T-cell (primary cell): ENCODE data around the gene KIRREL1. TPM values are rescaled to one million over a fixed set of nuclear protein-coding genes. Genes with fewer than 3 reads are reported as not detected.

ENCODE experiments used
- ATAC-seq, 4 experiments: fragments of 200-7000 bp in 3 of 4; fragments of 150-1000 bp in 1 of 4; cut with Tn5 transposase; replicated peaks in 1 of 4; 1 replicate in 3 of 4; 2 replicates in 1 of 4; pipeline ENCODE4 v1.10.0; 2021; ENCODE audit warnings: moderate library complexity in 3 of 4, mild to moderate bottlenecking in 2 of 4, moderate number of reproducible peaks in 1 of 4
- CTCF ChIA-PET, 2 donors: fragments of 300-600 bp; sonication (Branson Sonifier 250); formaldehyde crosslinking; loops; one replicate each; lab custom pipeline; 2022; ENCODE audit warnings: antibody characterized with exemption in 2 of 2; lab: Charles Lee
- POLR2A ChIA-PET, 2 donors: fragments of 300-600 bp; sonication (Branson Sonifier 250); formaldehyde crosslinking; loops; one replicate each; lab custom pipeline; 2022; ENCODE audit warnings: antibody characterized with exemption in 2 of 2; lab: Charles Lee
- DNase-seq, 35 experiments: peaks; one replicate each; pipeline versions ENCODE4 v3.0.0 to v3.0.0-alpha.2; 2013 to 2023
- H3K27ac ChIP-seq: one replicate; pipeline ENCODE4 v1.5.1; 2013; ENCODE audit warnings: low read length
- H3K27me3 ChIP-seq, 2 experiments: replicated peaks in 1 of 2; 1 replicate in 1 of 2; 2 replicates in 1 of 2; pipeline versions ENCODE4 v1.6.1 to v1.7.0; 2013; ENCODE audit warnings: low read length in 1 of 2, mixed read lengths in 1 of 2; ENCODE audit not compliant: control insufficient read depth in 2 of 2, insufficient read depth in 2 of 2; ENCODE audit errors: extremely low read depth in 1 of 2
- H3K36me3 ChIP-seq, 2 donors: 1 replicate in 1 of 2; 2 replicates in 1 of 2; pipeline versions ENCODE4 v1.6.1 to v1.7.0; 2013; ENCODE audit warnings: low read length in 1 of 2; ENCODE audit not compliant: control insufficient read depth in 2 of 2, insufficient read depth in 1 of 2; ENCODE audit errors: extremely low read depth in 1 of 2
- H3K4me1 ChIP-seq, 2 experiments: 1 replicate in 1 of 2; 2 replicates in 1 of 2; pipeline versions ENCODE4 v1.6.1 to v1.7.0; 2013; ENCODE audit warnings: low read length in 2 of 2, mixed read lengths in 1 of 2; ENCODE audit not compliant: insufficient read depth in 2 of 2, control insufficient read depth in 1 of 2; ENCODE audit errors: extremely low read depth in 1 of 2
- H3K4me3 ChIP-seq, 2 donors: 1 replicate in 1 of 2; 2 replicates in 1 of 2; pipeline versions ENCODE4 v1.5.1 to v1.7.0; 2013; ENCODE audit warnings: mild to moderate bottlenecking in 2 of 2, low read length in 1 of 2, moderate library complexity in 1 of 2; ENCODE audit not compliant: control insufficient read depth in 1 of 2; ENCODE audit errors: extremely low read depth in 1 of 2
- H3K9me3 ChIP-seq: 2 replicates; pipeline ENCODE4 v1.7.0; 2013
- H3K27ac Mint-ChIP-seq, 2 donors: one replicate each; pipeline ENCODE4 v1.8.0; 2020 to 2021; ENCODE audit warnings: mild to moderate bottlenecking in 2 of 2, mixed read lengths in 2 of 2
- H3K27me3 Mint-ChIP-seq, 2 donors: one replicate each; pipeline ENCODE4 v1.8.0; 2021 to 2022; ENCODE audit warnings: mixed read lengths in 2 of 2
- H3K36me3 Mint-ChIP-seq: one replicate; pipeline ENCODE4 v1.8.0; 2021; ENCODE audit warnings: mixed read lengths
- H3K4me1 Mint-ChIP-seq, 3 donors: one replicate each; pipeline ENCODE4 v1.8.0; 2020 to 2022; ENCODE audit warnings: mixed read lengths in 3 of 3, mild to moderate bottlenecking in 1 of 3
- H3K4me3 Mint-ChIP-seq, 3 donors: one replicate each; pipeline ENCODE4 v1.8.0; 2020 to 2022; ENCODE audit warnings: mild to moderate bottlenecking in 3 of 3, mixed read lengths in 3 of 3, moderate library complexity in 3 of 3
- H3K9me3 Mint-ChIP-seq, 3 donors: one replicate each; pipeline ENCODE4 v1.8.0; 2020 to 2022; ENCODE audit warnings: mixed read lengths in 3 of 3
- WGBS: methylation state at CpG from one replicate; pipeline ENCODE4 v1.1.5; 2013; ENCODE audit warnings: missing lambda C conversion rate; ENCODE audit not compliant: insufficient coverage; 5-methylcytosine and 5-hydroxymethylcytosine counted together
- total RNA-seq, 35 experiments: library from RNA in 6 of 35; stranded (reverse) in 6 of 35; fragments of 120-200 nt in 1 of 35; gene quantifications; one replicate each; pipeline versions ENCODE4 v1.2.1 to v1.2.4 and lab custom pipeline; 2013 to 2026

KIRREL1 gene
- total RNA-seq, 5 donors from 2014 or later (not counting 1 experiment from before 2014, with no cell fraction given): 0.16 to 0.20 (median 0.19) TPM; not detected in 2

DNA sequence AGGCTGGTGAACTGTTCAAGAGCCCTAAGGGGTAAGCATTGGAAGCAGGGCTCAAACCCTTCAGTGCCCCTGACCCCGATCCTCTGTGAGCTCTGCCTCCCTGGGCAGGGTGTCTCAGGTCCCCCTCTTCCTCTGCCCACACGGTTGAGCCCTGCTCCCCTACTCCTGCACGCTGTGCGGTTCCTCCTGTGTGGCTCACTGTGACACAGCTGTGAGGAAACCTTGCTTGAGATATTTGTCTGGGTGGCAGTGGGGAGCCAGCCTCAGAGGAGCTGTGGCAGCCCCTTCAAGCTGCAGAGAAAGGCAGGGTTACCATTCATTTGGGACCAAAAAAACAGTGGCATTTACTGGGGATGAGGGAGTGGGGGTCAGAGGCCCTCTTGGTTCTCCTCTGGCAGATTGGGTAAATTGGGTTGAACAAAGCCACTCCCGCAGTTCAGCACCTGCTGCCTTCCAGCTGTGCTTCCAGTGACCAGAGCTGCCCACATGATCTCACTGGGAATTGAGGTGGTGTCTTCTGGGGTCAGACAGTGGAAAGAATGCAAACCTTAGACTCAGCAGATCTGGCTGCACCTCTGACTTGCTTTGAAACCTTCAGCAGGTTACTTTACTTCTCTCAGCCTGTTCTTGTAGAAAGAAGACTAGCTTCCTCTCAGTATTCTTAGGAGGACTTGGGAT, 126.7 kb downstream of the KIRREL1 start:
- H3K4me1 ChIP-seq: peaks cover 0 to 8% of the 10 kb centered on the region in 2 experiments
- no peak overlapping the region for H3K27ac ChIP-seq
- no peaks in the 10 kb centered on the region for H3K9me3 ChIP-seq
- ChIA-PET CTCF (interaction anchor here (0.8 to 2.0 kb wide), 3 partner anchors 11 to 158 kb away, joined by 4 to 5 read pairs (median 4); no protein-coding TSS in a partner anchor), POLR2A (no interaction called here)
- H3K4me1 Mint-ChIP-seq: peaks cover 10 to 14% (median 12%) of the 10 kb centered on the region in 3 donors
- no peaks in the 10 kb centered on the region for H3K36me3 Mint-ChIP-seq
- H3K4me3 ChIP-seq: no peak overlapping the region
- peaks cover 49 to 73% of the 10 kb centered on the region in 2 donors for H3K27me3 Mint-ChIP-seq
- peaks cover 0 to 52% of the 10 kb centered on the region in 2 experiments for H3K27me3 ChIP-seq
- H3K36me3 ChIP-seq: no peaks in the 10 kb centered on the region
- 40% methylated on average over 1 of the region's 5 CpGs for WGBS
- DNase-seq: no peak
- no peak overlapping the region for H3K27ac Mint-ChIP-seq
- no peaks in the 10 kb centered on the region for H3K9me3 Mint-ChIP-seq
- ATAC-seq: no peak
- no peak overlapping the region for H3K4me3 Mint-ChIP-seq

DNA sequence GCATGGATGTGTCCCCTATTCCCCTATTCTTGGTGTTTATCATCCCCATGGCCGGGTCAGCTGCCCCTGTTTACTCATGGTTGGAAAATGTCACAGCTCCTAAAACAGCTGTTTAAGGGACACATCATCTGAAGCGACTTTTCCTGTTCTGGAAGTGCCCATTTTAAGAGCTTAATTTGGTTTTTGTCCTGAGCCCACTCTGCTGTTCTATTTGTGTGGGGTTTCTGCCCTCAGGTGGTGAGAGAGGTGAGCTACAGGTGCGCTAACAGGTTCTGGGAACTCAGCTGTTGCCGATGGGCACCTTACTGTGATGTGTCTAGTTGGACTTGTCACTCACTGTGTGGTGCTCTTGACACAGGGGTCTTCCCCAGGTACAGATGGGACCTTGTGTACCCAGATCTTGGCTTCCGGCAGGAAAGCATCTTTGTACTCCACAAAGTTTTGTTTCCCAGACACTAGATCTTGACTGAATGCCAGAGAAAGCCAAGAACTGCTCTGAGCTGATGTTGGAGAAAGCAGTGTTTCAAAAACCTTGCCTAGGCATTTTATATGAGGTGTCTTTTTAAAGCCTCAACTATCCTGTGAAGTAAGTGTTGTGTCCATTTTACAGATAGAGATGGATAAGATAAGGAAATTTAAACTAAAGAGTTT, 128.3 kb downstream of the KIRREL1 start:
- H3K36me3 ChIP-seq: no peaks in the 10 kb centered on the region
- H3K9me3 ChIP-seq: no peaks in the 10 kb centered on the region
- H3K27ac ChIP-seq: no peak overlapping the region
- POLR2A ChIA-PET: no interaction called here
- peaks cover 0 to 8% of the 10 kb centered on the region in 2 experiments for H3K4me1 ChIP-seq
- 41% methylated on average over 4 of the region's 5 CpGs for WGBS
- Mint-ChIP-seq H3K4me1 (peaks cover 10 to 12% (median 12%) of the 10 kb centered on the region in 3 donors), H3K27ac (no peak overlapping the region), H3K9me3 (no peaks in the 10 kb centered on the region), H3K27me3 (peaks cover 37 to 61% of the 10 kb centered on the region in 2 donors), H3K4me3 (no peak overlapping the region), H3K36me3 (no peaks in the 10 kb centered on the region)
- H3K4me3 ChIP-seq: no peak overlapping the region
- H3K27me3 ChIP-seq: peaks cover 0 to 39% of the 10 kb centered on the region in 2 experiments
- DNase-seq (peak in 14 of 35 experiments; percentile 9 to 45 (median 18)), ATAC-seq (peak in 1 of 4 experiments; percentile 44)
- CTCF ChIA-PET: interaction anchor here (0.6 to 3.0 kb wide), 14 partner anchors 9 to 675 kb away, joined by 3 to 11 read pairs (median 4); no protein-coding TSS in a partner anchor

DNA sequence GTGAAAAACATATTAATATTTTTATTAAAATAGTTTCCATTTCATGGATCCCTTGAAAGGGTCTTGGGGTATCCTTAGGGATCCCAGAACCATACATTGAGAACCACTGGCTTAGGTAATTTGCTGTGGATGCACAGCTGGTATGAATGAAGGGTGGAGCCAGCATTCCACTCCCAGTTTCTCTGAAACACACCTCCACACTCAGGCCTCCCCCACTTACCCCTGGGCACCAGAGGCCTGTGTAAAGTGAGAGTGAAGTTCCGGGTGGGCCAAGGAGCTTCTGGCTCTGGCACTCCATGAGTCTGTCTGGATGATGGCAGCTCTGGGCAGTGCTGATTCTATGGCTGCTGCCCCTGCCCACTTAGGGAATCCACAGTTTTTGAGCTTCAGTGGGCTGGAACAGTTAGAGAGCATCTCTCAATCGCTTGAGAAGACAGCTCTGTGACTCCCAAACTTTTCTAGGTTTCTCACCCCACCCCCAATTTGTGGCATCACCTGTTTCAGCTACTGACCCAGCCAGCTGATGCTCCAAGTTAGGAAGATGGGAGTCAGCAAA, 129.5 kb downstream of the KIRREL1 start:
- Mint-ChIP-seq H3K27me3 (peaks cover 33 to 56% of the 10 kb centered on the region in 2 donors), H3K36me3 (no peaks in the 10 kb centered on the region), H3K4me3 (no peak overlapping the region), H3K9me3 (no peaks in the 10 kb centered on the region), H3K4me1 (peaks cover 6 to 8% (median 7%) of the 10 kb centered on the region in 3 donors), H3K27ac (no peak overlapping the region)
- Histone ChIP-seq H3K36me3 (no peaks in the 10 kb centered on the region), H3K9me3 (no peaks in the 10 kb centered on the region), H3K27me3 (peaks cover 0 to 35% of the 10 kb centered on the region in 2 experiments), H3K4me3 (no peak overlapping the region), H3K4me1 (peaks cover 0 to 5% of the 10 kb centered on the region in 2 experiments), H3K27ac (no peak overlapping the region)
- DNase-seq (no peak), ATAC-seq (no peak)
- WGBS: 60% methylated on average over 1 of the region's 2 CpGs
- POLR2A ChIA-PET: no interaction called here
- CTCF ChIA-PET: interaction anchor here (0.7 to 3.0 kb wide), 5 partner anchors 131 to 791 kb away, joined by 3 to 24 read pairs (median 9); no protein-coding TSS in a partner anchor

DNA sequence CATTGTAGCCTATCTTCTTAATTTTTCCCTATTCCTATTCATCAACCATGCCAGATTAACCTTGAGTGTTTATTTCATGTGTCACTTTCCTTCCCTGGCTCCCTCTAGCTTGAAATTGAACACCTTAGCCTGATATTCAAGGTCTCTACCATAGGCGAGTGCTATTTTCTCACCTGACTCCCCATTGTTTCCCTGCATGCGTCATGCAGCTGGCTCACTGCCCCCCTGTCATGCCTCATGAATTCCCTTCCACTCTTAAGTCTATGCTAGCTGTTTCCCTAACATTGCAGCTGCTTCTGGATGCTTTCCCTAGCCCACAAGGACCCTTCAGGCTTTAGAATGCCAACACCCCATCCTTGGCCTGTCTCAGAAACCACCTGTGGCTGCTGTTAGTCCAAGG, 130.6 kb downstream of the KIRREL1 start:
- Histone ChIP-seq H3K36me3 (no peaks in the 10 kb centered on the region), H3K27ac (no peak overlapping the region), H3K4me3 (no peak overlapping the region), H3K4me1 (no peaks in the 10 kb centered on the region), H3K9me3 (no peaks in the 10 kb centered on the region), H3K27me3 (peaks cover 0 to 25% of the 10 kb centered on the region in 2 experiments)
- peaks cover 24 to 44% of the 10 kb centered on the region in 2 donors for H3K27me3 Mint-ChIP-seq
- WGBS: 78% methylated on average over 2 of the region's 2 CpGs
- H3K27ac Mint-ChIP-seq: no peak overlapping the region
- ChIA-PET CTCF (interaction anchor here (0.6 to 3.0 kb wide), 18 partner anchors 8 to 953 kb away, joined by 3 to 24 read pairs (median 4); no protein-coding TSS in a partner anchor), POLR2A (no interaction called here)
- no peaks in the 10 kb centered on the region for H3K4me1 Mint-ChIP-seq
- H3K9me3 Mint-ChIP-seq: no peaks in the 10 kb centered on the region
- ATAC-seq (no peak), DNase-seq (no peak)
- no peaks in the 10 kb centered on the region for H3K36me3 Mint-ChIP-seq
- no peak overlapping the region for H3K4me3 Mint-ChIP-seq

DNA sequence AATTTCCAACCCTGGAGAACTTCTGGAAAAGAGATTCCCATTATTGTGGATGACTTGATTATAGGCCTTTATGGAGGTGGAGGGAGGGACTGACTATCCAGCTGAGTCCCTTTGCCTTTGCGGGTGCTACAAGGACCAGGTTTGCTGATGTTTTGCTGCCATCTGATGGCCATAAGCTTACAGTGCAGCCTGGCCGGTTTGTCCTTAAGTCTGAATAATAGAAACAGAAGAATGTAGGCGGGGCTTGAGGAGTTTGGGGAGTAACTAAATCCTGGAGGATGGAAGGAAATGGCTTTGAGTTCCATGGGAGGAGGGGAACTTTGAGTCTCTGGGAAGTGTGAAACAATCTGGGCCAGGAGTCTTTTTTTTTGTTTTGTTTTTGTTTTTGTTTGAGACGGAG, 131.6 kb downstream of the KIRREL1 start:
- Histone ChIP-seq H3K36me3 (no peaks in the 10 kb centered on the region), H3K27ac (no peak overlapping the region), H3K9me3 (no peaks in the 10 kb centered on the region), H3K4me3 (no peak overlapping the region), H3K27me3 (peaks cover 0 to 21% of the 10 kb centered on the region in 2 experiments), H3K4me1 (no peaks in the 10 kb centered on the region)
- no peaks in the 10 kb centered on the region for H3K4me1 Mint-ChIP-seq
- ATAC-seq (peak; percentile 75 to 88 (median 84)), DNase-seq (peak; percentile 22 to 84 (median 58))
- POLR2A ChIA-PET: no interaction called here
- no peaks in the 10 kb centered on the region for H3K9me3 Mint-ChIP-seq
- H3K27ac Mint-ChIP-seq: no peak overlapping the region
- no peak overlapping the region for H3K4me3 Mint-ChIP-seq
- no peaks in the 10 kb centered on the region for H3K36me3 Mint-ChIP-seq
- 0% methylated on average over 2 of the region's 4 CpGs for WGBS
- peaks cover 20 to 42% of the 10 kb centered on the region in 2 donors for H3K27me3 Mint-ChIP-seq
- CTCF ChIA-PET: interaction anchor here (0.7 to 3.0 kb wide), 25 partner anchors 8 to 952 kb away, joined by 3 to 24 read pairs (median 5); no protein-coding TSS in a partner anchor

DNA sequence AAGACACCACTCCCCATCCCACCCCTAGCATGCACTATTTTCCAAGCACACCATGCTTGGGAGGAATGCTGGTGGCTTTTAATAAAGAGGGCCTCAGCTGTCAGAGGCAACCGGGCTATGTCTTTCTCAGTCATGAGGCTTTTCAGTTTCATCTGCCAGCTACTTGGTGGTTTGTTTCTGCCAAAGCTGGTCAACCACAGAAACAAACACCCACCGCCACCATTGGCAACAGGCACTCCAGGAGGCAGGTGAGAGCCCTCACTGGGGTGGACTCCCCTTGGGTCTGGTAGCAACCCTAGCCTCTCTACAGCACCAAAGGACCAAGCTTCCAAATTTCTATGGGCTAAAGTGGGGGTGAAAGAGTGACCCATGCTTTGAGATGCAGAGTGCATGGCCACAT, 133.0 kb downstream of the KIRREL1 start:
- ATAC-seq (no peak), DNase-seq (no peak)
- no peaks in the 10 kb centered on the region for H3K9me3 ChIP-seq
- no peaks in the 10 kb centered on the region for H3K36me3 Mint-ChIP-seq
- no peak overlapping the region for H3K27ac ChIP-seq
- no peak overlapping the region for H3K27ac Mint-ChIP-seq
- no peak overlapping the region for H3K4me3 Mint-ChIP-seq
- H3K4me1 ChIP-seq: no peaks in the 10 kb centered on the region
- H3K27me3 ChIP-seq: peaks cover 0 to 17% of the 10 kb centered on the region in 2 experiments
- H3K4me3 ChIP-seq: no peak overlapping the region
- peaks cover 15 to 28% of the 10 kb centered on the region in 2 donors for H3K27me3 Mint-ChIP-seq
- ChIA-PET POLR2A (no interaction called here), CTCF (interaction anchor here (1.2 to 1.5 kb wide), 3 partner anchors 9 to 134 kb away, joined by 3 to 7 read pairs (median 4); no protein-coding TSS in a partner anchor)
- H3K36me3 ChIP-seq: no peaks in the 10 kb centered on the region
- WGBS: 0% methylated on average over 1 of the region's 2 CpGs
- no peaks in the 10 kb centered on the region for H3K9me3 Mint-ChIP-seq
- no peaks in the 10 kb centered on the region for H3K4me1 Mint-ChIP-seq
